Thoracic aorta (tissue), 2 donors: ENCODE results near the gene APOM. TPM values are rescaled to one million over a fixed set of nuclear protein-coding genes. Genes with fewer than 3 reads are reported as not detected.

Experiments
- ATAC-seq: fragments of 150-250 bp; one replicate; pipeline ENCODE4 v1.8.0; 2017; ENCODE audit warnings: low read depth; ENCODE audit not compliant: insufficient number of reproducible peaks, low FRiP score
- DNase-seq: peaks from one replicate; pipeline ENCODE4 v3.0.0-alpha.2; 2020; ENCODE audit warnings: low spot score
- H3K27ac ChIP-seq, 2 donors: fragments of 200-600 bp; sonication (generic); 1 replicate in 1 of 2; 2 replicates in 1 of 2; pipeline ENCODE4 v1.5.1; 2016; ENCODE audit warnings: mild to moderate bottlenecking in 2 of 2, moderate library complexity in 2 of 2
- H3K27me3 ChIP-seq: fragments of 200-600 bp; sonication (generic); replicated peaks from 2 replicates; pipeline ENCODE4 v1.6.0; 2016; ENCODE audit warnings: mild to moderate bottlenecking; ENCODE audit not compliant: insufficient read depth
- H3K36me3 ChIP-seq: fragments of 200-600 bp; sonication (generic); one replicate; pipeline ENCODE4 v1.5.1; 2016
- H3K4me1 ChIP-seq, 2 donors: fragments of 200-600 bp; sonication (generic); 1 replicate in 1 of 2; 2 replicates in 1 of 2; pipeline versions ENCODE4 v1.5.1 to v1.6.0; 2016; ENCODE audit warnings: low read depth in 2 of 2, mild to moderate bottlenecking in 1 of 2; ENCODE audit not compliant: control insufficient read depth in 1 of 2
- H3K4me3 ChIP-seq: fragments of 200-600 bp; sonication (generic); 2 replicates; pipeline ENCODE4 v1.5.1; 2016; ENCODE audit warnings: mild to moderate bottlenecking
- H3K9me3 ChIP-seq: fragments of 200-600 bp; sonication (generic); 2 replicates; pipeline ENCODE4 v1.5.1; 2016
- CTCF ChIP-seq: fragments of 200-600 bp; sonication (generic); IDR thresholded peaks from one replicate; pipeline ENCODE4 v1.5.1; 2019; ENCODE audit warnings: antibody characterized with exemption
- total RNA-seq, 2 donors: library from RNA; depleted of rRNA; stranded (reverse); fragments of >200 nt; gene quantifications; one replicate each; pipeline versions ENCODE4 v1.1.0 to v1.2.3, GENCODE V29; 2016

Gene APOM
- total RNA-seq, 2 donors from 2014 or later, result 2.2 TPM; not detected in 1

- no peak overlapping the region for H3K4me3 ChIP-seq
- TF ChIP-seq CTCF, result no peak
- no peak for ATAC-seq
- H3K4me1 ChIP-seq, result peaks cover 10 to 17% of the 10 kb centered on the region in 2 donors
- H3K9me3 ChIP-seq, result no peaks in the 10 kb centered on the region
- H3K27ac ChIP-seq, result no peak overlapping the region
- DNase-seq, result no peak
- H3K27me3 ChIP-seq, result no peaks in the 10 kb centered on the region
- H3K36me3 ChIP-seq, result peaks cover 34% of the 10 kb centered on the region
Measured at GRCh38 chr6:31697555-31697954, 41.9 kb downstream of the APOM start.

- DNase-seq (no peak), ATAC-seq (no peak)
- H3K4me3 ChIP-seq, result no peak overlapping the region
- no peak for TF ChIP-seq CTCF
- H3K27me3 ChIP-seq, result no peaks in the 10 kb centered on the region
- H3K9me3 ChIP-seq, result no peaks in the 10 kb centered on the region
- no peak overlapping the region for H3K27ac ChIP-seq
- peaks cover 13 to 23% of the 10 kb centered on the region in 2 donors for H3K4me1 ChIP-seq
- peaks cover 12% of the 10 kb centered on the region for H3K36me3 ChIP-seq
Measured at GRCh38 chr6:31700740-31701401, 45.2 kb downstream of the APOM start.

- Histone ChIP-seq H3K27ac (peak overlapping the region; percentile 95 to 97), H3K27me3 (no peaks in the 10 kb centered on the region), H3K4me1 (peaks cover 13 to 23% of the 10 kb centered on the region in 2 donors), H3K36me3 (peaks cover 9% of the 10 kb centered on the region), H3K9me3 (no peaks in the 10 kb centered on the region), H3K4me3 (peak overlapping the region; percentile 92)
- ATAC-seq, result no peak
- TF ChIP-seq CTCF, result no peak
- DNase-seq, result no peak
Measured at GRCh38 chr6:31701666-31702404, 46.1 kb downstream of the APOM start.

GRCh38 chr6:31702405-31702818 lies 46.7 kb downstream of the APOM start:
- no peak for TF ChIP-seq CTCF
- ATAC-seq, result no peak
- peaks cover 13 to 23% of the 10 kb centered on the region in 2 donors for H3K4me1 ChIP-seq

GRCh38 chr6:31702819-31703716 lies 47.4 kb downstream of the APOM start, which contains the start of gene ABHD16A:
ABHD16A (minus strand) TSS chr6:31703324; CDS start chr6:31703281, 43 bp downstream.
- ATAC-seq, result peak; percentile 95
- Histone ChIP-seq H3K27me3 (no peaks in the 10 kb centered on the region), H3K9me3 (no peaks in the 10 kb centered on the region), H3K4me1 (peaks cover 13 to 23% of the 10 kb centered on the region in 2 donors), H3K27ac (peak within 1 kb of the TSS; percentile 95 to 97), H3K4me3 (peak within 1 kb of the TSS; percentile 92), H3K36me3 (peaks cover 6% of the 10 kb centered on the region)
- TF ChIP-seq CTCF, result peak; percentile 19
- DNase-seq, result peak; percentile 97

More at GRCh38 chr6:31702405-31702818, 46.7 kb downstream of the APOM start:
- H3K9me3 ChIP-seq, result no peaks in the 10 kb centered on the region
- peak overlapping the region; percentile 95 to 97 for H3K27ac ChIP-seq
- H3K36me3 ChIP-seq, result peaks cover 9% of the 10 kb centered on the region
- H3K4me3 ChIP-seq, result peak overlapping the region; percentile 92
- H3K27me3 ChIP-seq, result no peaks in the 10 kb centered on the region
- no peak for DNase-seq
